Stomach (tissue), 9 donors: Measurements from ENCODE around the gene PLEKHO1. TPM values are rescaled to one million over a fixed set of nuclear protein-coding genes. Genes with fewer than 3 reads are reported as not detected.

Experiments used
- DNase-seq, 2 donors: peaks; one replicate each; pipeline versions ENCODE4 v3.0.0 to v3.0.0-alpha.2; 2013 to 2019
- H3K27ac ChIP-seq, 5 donors: fragments of 200-600 bp in 4 of 5; sonication (generic) in 4 of 5; one replicate each; pipeline ENCODE4 v1.5.1; 2013 to 2019; ENCODE audit warnings: mild to moderate bottlenecking in 1 of 5, moderate library complexity in 1 of 5
- H3K27me3 ChIP-seq, 3 donors: fragments of 200-600 bp; sonication (generic); one replicate each; pipeline ENCODE4 v1.5.1; 2017 to 2019; ENCODE audit warnings: mixed run types in 1 of 3
- H3K36me3 ChIP-seq, 4 donors: fragments of 200-600 bp; sonication (generic); 1 replicate in 3 of 4; 2 replicates in 1 of 4; pipeline ENCODE4 v1.5.1; 2016 to 2019
- H3K4me1 ChIP-seq, 4 donors: fragments of 200-600 bp; sonication (generic); one replicate each; pipeline ENCODE4 v1.5.1; 2016 to 2019
- H3K4me3 ChIP-seq, 4 donors: fragments of 200-600 bp; sonication (generic) in 3 of 4; one replicate each; pipeline ENCODE4 v1.5.1; 2016 to 2019; ENCODE audit warnings: mild to moderate bottlenecking in 1 of 4
- H3K9me3 ChIP-seq, 4 donors: fragments of 200-600 bp; sonication (generic); one replicate each; pipeline ENCODE4 v1.5.1; 2016 to 2019
- CTCF ChIP-seq, 7 experiments: fragments of 450-650 bp in 4 of 7; fragments of 200-600 bp in 3 of 7; sonication (generic) in 3 of 7; IDR thresholded peaks; one replicate each; pipeline ENCODE4 v1.5.1; 2016 to 2019; ENCODE audit warnings: antibody characterized with exemption in 7 of 7, control low read depth in 2 of 7, mild to moderate bottlenecking in 1 of 7
- EP300 ChIP-seq: sonication (generic); formaldehyde crosslinking; IDR thresholded peaks from one replicate; pipeline ENCODE4 v1.6.1; 2017; ENCODE audit warnings: antibody characterized with exemption
- POLR2A ChIP-seq, 4 donors: fragments of 450-650 bp; IDR thresholded peaks; one replicate each; pipeline ENCODE4 v1.6.1; 2016; ENCODE audit warnings: antibody characterized with exemption in 4 of 4, control low read depth in 2 of 4, mild to moderate bottlenecking in 1 of 4, moderate library complexity in 1 of 4
- POLR2AphosphoS5 ChIP-seq, 3 donors: sonication (generic); formaldehyde crosslinking; IDR thresholded peaks; one replicate each; pipeline ENCODE4 v1.6.1; 2016; ENCODE audit warnings: antibody characterized with exemption in 3 of 3
- WGBS, 5 donors: extraction: QIAGEN DNeasy Blood & Tissue Kit in 3 of 5; methylation state at CpG; one replicate each; pipeline versions ENCODE4 v1.1.5 to v1.1.7; 2013 to 2018; 5-methylcytosine and 5-hydroxymethylcytosine counted together
- intact Hi-C: fragments of 100-400 bp; cut with DNase I; formaldehyde crosslinking; loops from one replicate; pipeline ENCODE4 v1.15.1; 2023; ENCODE audit warnings: low total_unique reads
- polyA plus RNA-seq, 3 donors: library from polyadenylated mRNA; stranded (reverse); fragments of 200-250 nt; gene quantifications; one replicate each; pipeline ENCODE4 v1.2.3, GENCODE V29; 2013
- total RNA-seq, 5 donors: library from RNA; depleted of rRNA; stranded (reverse); fragments of >200 nt; gene quantifications; one replicate each; pipeline versions ENCODE4 v1.1.0 to v1.2.3, GENCODE V29; 2014 to 2016
- donor health status: healthy with polysubstance abuse.
- donor health status: Bipolar disorder and iron deficiency.
- donor health status: healthy.

The PLEKHO1 gene
- total and polyA plus RNA-seq, 8 donors = 34.6 to 254 (median 64.1) TPM

GRCh38 chr1:150178548-150178947, 28.8 kb downstream of the PLEKHO1 start:
- Histone ChIP-seq H3K4me3 (no peak overlapping the region), H3K27ac (no peak overlapping the region), H3K4me1 (no peaks in the 10 kb centered on the region), H3K36me3 (no peaks in the 10 kb centered on the region), H3K9me3 (no peaks in the 10 kb centered on the region), H3K27me3 (no peaks in the 10 kb centered on the region)
- intact Hi-C loops = loop anchor here (10.0 kb wide), 2 partner anchors 94 to 214 kb away; no protein-coding TSS in a partner anchor
- TF ChIP-seq EP300 (no peak), POLR2AphosphoS5 (IDR thresholded peaks at IDR 0.05) (no peak), POLR2A (IDR thresholded peaks at IDR 0.05) (no peak), CTCF (IDR thresholded peaks at IDR 0.05) (no peak)
- no peak for DNase-seq

- Histone ChIP-seq H3K4me3 (no peak overlapping the region), H3K4me1 (no peaks in the 10 kb centered on the region), H3K27me3 (no peaks in the 10 kb centered on the region), H3K27ac (no peak overlapping the region), H3K9me3 (no peaks in the 10 kb centered on the region), H3K36me3 (no peaks in the 10 kb centered on the region)
- 88 to 94% (median 89%) methylated on average over 7 of the region's 7 CpGs for WGBS, 5 donors
- no peak for TF ChIP-seq POLR2AphosphoS5 (IDR thresholded peaks at IDR 0.05)
- no peak for TF ChIP-seq EP300
- no peak for TF ChIP-seq CTCF (IDR thresholded peaks at IDR 0.05)
- no peak for TF ChIP-seq POLR2A (IDR thresholded peaks at IDR 0.05)
- intact Hi-C loops = loop anchor here (10.0 kb wide), 2 partner anchors 95 to 215 kb away; no protein-coding TSS in a partner anchor
- DNase-seq = no peak
These were observed 30.2 kb downstream of the PLEKHO1 start for GRCh38 chr1:150179867-150180266.

- intact Hi-C loops = no loop called here
- no peaks in the 10 kb centered on the region for H3K4me1 ChIP-seq
- no peaks in the 10 kb centered on the region for H3K27me3 ChIP-seq
- no peak for DNase-seq
- no peaks in the 10 kb centered on the region for H3K36me3 ChIP-seq
- H3K27ac ChIP-seq = no peak overlapping the region
- H3K4me3 ChIP-seq = no peak overlapping the region
- no peaks in the 10 kb centered on the region for H3K9me3 ChIP-seq
- WGBS, 5 donors = 62 to 73% (median 64%) methylated on average over 5 of the region's 5 CpGs
- TF ChIP-seq POLR2AphosphoS5 (IDR thresholded peaks at IDR 0.05) (no peak), CTCF (IDR thresholded peaks at IDR 0.05) (no peak), EP300 (no peak), POLR2A (IDR thresholded peaks at IDR 0.05) (no peak)
These were observed 30.8 kb downstream of the PLEKHO1 start for GRCh38 chr1:150180474-150180873.

- no peak for TF ChIP-seq POLR2AphosphoS5 (IDR thresholded peaks at IDR 0.05)
- no peak for TF ChIP-seq EP300
- Histone ChIP-seq H3K4me1 (peaks cover 0 to 11% (median 2%) of the 10 kb centered on the region in 4 donors), H3K9me3 (no peaks in the 10 kb centered on the region), H3K27ac (no peak overlapping the region), H3K27me3 (no peaks in the 10 kb centered on the region), H3K4me3 (no peak overlapping the region), H3K36me3 (no peaks in the 10 kb centered on the region)
- peak in 1 of 2 donors; percentile 43 for DNase-seq
- 86 to 89% (median 87%) methylated on average over 11 of the region's 11 CpGs for WGBS, 5 donors
- intact Hi-C loops = no loop called here
These were observed 32.5 kb downstream of the PLEKHO1 start for GRCh38 chr1:150182247-150182646.

GRCh38 chr1:150183061-150183460, 33.3 kb downstream of the PLEKHO1 start:
- peaks cover 0 to 18% (median 3%) of the 10 kb centered on the region in 4 donors for H3K4me1 ChIP-seq
- H3K27ac ChIP-seq = no peak overlapping the region
- no peaks in the 10 kb centered on the region for H3K36me3 ChIP-seq
- H3K27me3 ChIP-seq = peaks cover 0 to 4% (median 0%) of the 10 kb centered on the region in 3 donors
- H3K4me3 ChIP-seq = no peak overlapping the region
- intact Hi-C loops = no loop called here
- 82 to 94% (median 89%) methylated on average over 3 of the region's 3 CpGs for WGBS, 5 donors
- no peak for DNase-seq
- TF ChIP-seq EP300 (no peak), POLR2A (IDR thresholded peaks at IDR 0.05) (no peak), POLR2AphosphoS5 (IDR thresholded peaks at IDR 0.05) (no peak), CTCF (IDR thresholded peaks at IDR 0.05) (no peak)
- H3K9me3 ChIP-seq = no peaks in the 10 kb centered on the region
